ENCODE results near the gene SWT1.
A peak's percentile ranks its signal among the peaks of the same experiment; 100 is the strongest.
"Not testable (repeated sequence)": the region's sequence is repeated elsewhere in the genome, so short reads cannot be mapped to it uniquely, and the experiment has no call there.

The SWT1 gene

DNA sequence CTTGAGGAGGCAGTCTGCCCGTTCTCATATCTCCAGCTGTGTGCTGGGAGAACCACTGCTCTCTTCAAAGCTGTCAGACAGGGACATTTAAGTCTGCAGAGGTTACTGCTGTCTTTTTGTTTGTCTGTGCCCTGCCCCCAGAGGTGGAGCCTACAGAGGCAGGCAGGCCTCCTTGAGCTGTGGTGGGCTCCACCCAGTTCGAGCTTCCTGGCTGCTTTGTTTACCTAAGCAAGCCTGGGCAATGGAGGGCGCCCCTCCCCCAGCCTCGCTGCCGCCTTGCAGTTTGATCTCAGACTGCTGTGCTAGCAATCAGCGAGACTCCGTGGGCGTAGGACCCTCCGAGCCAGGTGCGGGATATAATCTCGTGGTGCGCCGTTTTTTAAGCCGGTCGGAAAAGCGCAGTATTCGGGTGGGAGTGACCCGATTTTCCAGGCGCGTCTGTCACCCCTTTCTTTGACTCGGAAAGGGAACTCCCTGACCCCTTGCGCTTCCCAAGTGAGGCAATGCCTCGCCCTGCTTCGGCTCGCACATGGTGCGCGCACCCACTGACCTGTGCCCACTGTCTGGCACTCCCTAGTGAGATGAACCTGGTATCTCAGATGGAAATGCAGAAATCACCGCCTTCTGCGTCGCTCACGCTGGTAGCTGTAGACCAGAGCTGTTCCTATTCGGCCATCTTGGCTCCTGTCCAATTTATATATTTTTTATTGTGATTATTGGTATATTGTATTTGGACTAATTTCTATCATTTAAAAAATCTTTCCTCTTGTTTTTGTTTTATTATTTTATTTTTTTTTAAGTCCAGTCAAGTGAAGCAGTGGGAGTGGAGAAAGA, 100.4 kb downstream of the SWT1 start:
- TF ChIP-seq NFRKB (IDR thresholded peaks at IDR 0.05) (peak; percentile 69; the same call in 1 of the 2 replicates), L3MBTL2 (conservative IDR thresholded peaks at IDR 0.05) (peak; percentile 75)
- POLR2A ChIA-PET: interaction anchor here (0.6 kb wide), 1 partner anchor 60 kb away, joined by 3 read pairs; no protein-coding TSS in a partner anchor
- CTCF ChIA-PET; DNase-seq (ENCODE audit: extremely low spot score): not testable (repeated sequence)

- no peak for TF ChIP-seq CTBP1 (IDR thresholded peaks at IDR 0.05; ENCODE audit: borderline replicate concordance)
- TF ChIP-seq PKNOX1 (IDR thresholded peaks at IDR 0.05): no peak
- no peak for TF ChIP-seq ELF4 (IDR thresholded peaks at IDR 0.05)
- no peak for TF ChIP-seq ZNF384 (IDR thresholded peaks at IDR 0.05)
- TF ChIP-seq HDGF (IDR thresholded peaks at IDR 0.05; ENCODE audit: borderline replicate concordance): no peak
- no peak for TF ChIP-seq NFRKB (IDR thresholded peaks at IDR 0.05)
- no peak for DNase-seq (ENCODE audit: extremely low spot score)
- ChIA-PET POLR2A (interaction anchor here (0.6 kb wide), 1 partner anchor 60 kb away, joined by 3 read pairs; no protein-coding TSS in a partner anchor), CTCF (no interaction called here)
Measured at GRCh38 chr1:185257950-185258208, 100.9 kb downstream of the SWT1 start.

- CTCF ChIA-PET: no interaction called here
- DNase-seq (ENCODE audit: extremely low spot score): no peak
- TF ChIP-seq SUZ12 (IDR thresholded peaks at IDR 0.05): no peak
- no peak for TF ChIP-seq L3MBTL2 (conservative IDR thresholded peaks at IDR 0.05)
- TF ChIP-seq TARDBP (IDR thresholded peaks at IDR 0.05): no peak
- no peak for TF ChIP-seq CTBP1 (IDR thresholded peaks at IDR 0.05; ENCODE audit: borderline replicate concordance)
- TF ChIP-seq ELF4 (IDR thresholded peaks at IDR 0.05): no peak
- TF ChIP-seq ZNF384 (IDR thresholded peaks at IDR 0.05): no peak
- TF ChIP-seq FOXA1 (IDR thresholded peaks at IDR 0.05): no peak
- TF ChIP-seq HDGF (IDR thresholded peaks at IDR 0.05; ENCODE audit: borderline replicate concordance): no peak
- TF ChIP-seq BHLHE40 (IDR thresholded peaks at IDR 0.05; ENCODE audit: borderline replicate concordance): no peak
- no peak for TF ChIP-seq FOXM1 (IDR thresholded peaks at IDR 0.05; ENCODE audit: borderline replicate concordance)
- TF ChIP-seq FOXK2 (IDR thresholded peaks at IDR 0.05): no peak
- no peak for TF ChIP-seq SP1 (IDR thresholded peaks at IDR 0.05)
- no peak for TF ChIP-seq LEF1 (IDR thresholded peaks at IDR 0.05; ENCODE audit: borderline replicate concordance)
- TF ChIP-seq ARNT (IDR thresholded peaks at IDR 0.05): no peak
- no peak for TF ChIP-seq PKNOX1 (IDR thresholded peaks at IDR 0.05)
- POLR2A ChIA-PET: no interaction called here
Measured at GRCh38 chr1:185258676-185259075, 101.7 kb downstream of the SWT1 start.

GRCh38 chr1:185260611-185261010, 103.6 kb downstream of the SWT1 start:
- DNase-seq (ENCODE audit: extremely low spot score): no peak
- TF ChIP-seq CTBP1 (IDR thresholded peaks at IDR 0.05; ENCODE audit: borderline replicate concordance): no peak
- no peak for TF ChIP-seq PKNOX1 (IDR thresholded peaks at IDR 0.05)
- TF ChIP-seq LEF1 (IDR thresholded peaks at IDR 0.05; ENCODE audit: borderline replicate concordance): no peak
- no peak for TF ChIP-seq NFRKB (IDR thresholded peaks at IDR 0.05)
- no peak for TF ChIP-seq FOXK2 (IDR thresholded peaks at IDR 0.05)
- no peak for TF ChIP-seq FOXM1 (IDR thresholded peaks at IDR 0.05; ENCODE audit: borderline replicate concordance)
- no peak for TF ChIP-seq FOXA1 (IDR thresholded peaks at IDR 0.05)
- no peak for TF ChIP-seq SP1 (IDR thresholded peaks at IDR 0.05)
- TF ChIP-seq BHLHE40 (IDR thresholded peaks at IDR 0.05; ENCODE audit: borderline replicate concordance): no peak
- no peak for TF ChIP-seq ARNT (IDR thresholded peaks at IDR 0.05)
- TF ChIP-seq L3MBTL2 (conservative IDR thresholded peaks at IDR 0.05): no peak
- no peak for TF ChIP-seq ZNF384 (IDR thresholded peaks at IDR 0.05)
- TF ChIP-seq HDGF (IDR thresholded peaks at IDR 0.05; ENCODE audit: borderline replicate concordance): no peak
- ChIA-PET CTCF (no interaction called here), POLR2A (no interaction called here)

DNA sequence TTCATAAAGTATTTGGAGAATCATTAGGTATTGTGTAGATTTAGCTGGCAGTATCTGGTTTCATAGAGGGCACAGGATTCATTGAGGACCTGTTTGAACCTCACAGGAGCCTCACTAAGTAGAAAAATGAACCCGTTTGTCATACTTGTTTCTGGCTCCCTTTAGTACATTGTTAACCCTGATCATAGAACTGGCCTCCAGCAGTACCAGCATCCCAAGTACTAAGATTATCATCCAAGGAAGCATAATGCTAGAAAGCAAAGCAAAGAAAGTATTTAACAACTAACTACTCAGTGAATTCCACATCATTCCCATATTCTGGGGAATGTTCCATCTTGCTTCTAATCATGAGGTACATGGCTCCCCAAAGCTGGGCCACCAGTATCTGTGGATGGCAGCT, 105.2 kb downstream of the SWT1 start:
- no peak for DNase-seq (ENCODE audit: extremely low spot score)
- POLR2A ChIA-PET: no interaction called here
- CTCF ChIA-PET: no interaction called here
- TF ChIP-seq LEF1 (IDR thresholded peaks at IDR 0.05; ENCODE audit: borderline replicate concordance) (no peak), HDGF (IDR thresholded peaks at IDR 0.05; ENCODE audit: borderline replicate concordance) (no peak), FOXA1 (IDR thresholded peaks at IDR 0.05) (no peak), NFRKB (IDR thresholded peaks at IDR 0.05) (no peak), ELF4 (IDR thresholded peaks at IDR 0.05) (no peak), ARNT (IDR thresholded peaks at IDR 0.05) (no peak), L3MBTL2 (conservative IDR thresholded peaks at IDR 0.05) (no peak), FOXM1 (IDR thresholded peaks at IDR 0.05; ENCODE audit: borderline replicate concordance) (no peak), TARDBP (IDR thresholded peaks at IDR 0.05) (no peak), PKNOX1 (IDR thresholded peaks at IDR 0.05) (no peak), SP1 (IDR thresholded peaks at IDR 0.05) (no peak), FOXK2 (IDR thresholded peaks at IDR 0.05) (no peak), SUZ12 (IDR thresholded peaks at IDR 0.05) (no peak), CTBP1 (IDR thresholded peaks at IDR 0.05; ENCODE audit: borderline replicate concordance) (no peak), BHLHE40 (IDR thresholded peaks at IDR 0.05; ENCODE audit: borderline replicate concordance) (no peak), ZNF384 (IDR thresholded peaks at IDR 0.05) (no peak)

DNA sequence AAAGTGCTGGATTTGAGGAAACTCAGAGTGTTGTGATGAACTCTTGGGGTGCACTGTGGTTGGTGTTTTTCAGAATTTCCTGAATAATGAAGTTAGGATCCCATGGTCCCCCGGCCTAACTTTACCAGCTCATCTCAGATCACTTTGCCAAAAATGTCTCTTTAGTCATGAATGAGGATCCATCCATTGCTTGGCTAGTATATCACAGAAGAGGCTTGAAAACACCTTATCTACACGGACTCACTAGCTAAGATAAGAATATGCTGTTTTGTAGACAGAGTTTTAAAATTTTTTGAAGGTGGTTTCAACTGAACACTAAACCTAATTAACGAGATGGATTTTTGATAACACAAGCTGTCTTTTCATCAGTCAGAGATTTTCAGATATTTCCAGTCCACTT, 106.3 kb downstream of the SWT1 start:
- no peak for DNase-seq (ENCODE audit: extremely low spot score)
- POLR2A ChIA-PET: no interaction called here
- CTCF ChIA-PET: no interaction called here
- no peak for TF ChIP-seq SUZ12 (IDR thresholded peaks at IDR 0.05)

All from HEK293T (cell line).